Measurements from ENCODE around the gene SERTAD1.

DNA sequence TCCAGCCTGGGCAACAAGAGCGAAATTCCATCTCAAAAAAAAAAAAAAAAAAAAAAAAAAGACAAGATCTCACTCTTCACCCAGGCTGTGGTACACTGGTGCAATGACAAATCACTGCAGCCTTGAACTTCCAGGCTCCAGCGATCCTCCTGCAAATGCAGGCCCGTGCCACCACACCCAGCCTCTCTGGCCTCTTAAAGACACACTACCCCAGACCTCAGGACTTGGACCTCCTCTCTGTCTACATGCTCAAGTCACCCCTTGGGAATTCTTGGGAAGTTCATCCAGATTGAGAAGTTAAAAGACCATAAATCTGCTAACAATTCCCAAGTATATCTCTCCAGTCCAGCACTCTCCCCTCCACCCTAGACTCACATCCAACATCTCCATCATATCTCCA lies 25.2 kb downstream of the SERTAD1 start:
- TF ChIP-seq CREB1 (IDR thresholded peaks at IDR 0.05; ENCODE audit: low read depth) = no peak
- TF ChIP-seq RAD21 (IDR thresholded peaks at IDR 0.05; ENCODE audit: low read depth) = no peak
- TF ChIP-seq, protein P1, sequence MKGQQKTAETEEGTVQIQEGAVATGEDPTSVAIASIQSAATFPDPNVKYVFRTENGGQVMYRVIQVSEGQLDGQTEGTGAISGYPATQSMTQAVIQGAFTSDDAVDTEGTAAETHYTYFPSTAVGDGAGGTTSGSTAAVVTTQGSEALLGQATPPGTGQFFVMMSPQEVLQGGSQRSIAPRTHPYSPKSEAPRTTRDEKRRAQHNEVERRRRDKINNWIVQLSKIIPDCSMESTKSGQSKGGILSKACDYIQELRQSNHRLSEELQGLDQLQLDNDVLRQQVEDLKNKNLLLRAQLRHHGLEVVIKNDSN (IDR thresholded peaks at IDR 0.05) = no peak
- TF ChIP-seq NFIC (IDR thresholded peaks at IDR 0.05) = no peak
- no peak for TF ChIP-seq YY1 (IDR thresholded peaks at IDR 0.05; ENCODE audit: low read depth)
- TF ChIP-seq FOXM1 (IDR thresholded peaks at IDR 0.05; ENCODE audit: borderline replicate concordance, low read depth) = no peak
- TF ChIP-seq, protein P2, sequence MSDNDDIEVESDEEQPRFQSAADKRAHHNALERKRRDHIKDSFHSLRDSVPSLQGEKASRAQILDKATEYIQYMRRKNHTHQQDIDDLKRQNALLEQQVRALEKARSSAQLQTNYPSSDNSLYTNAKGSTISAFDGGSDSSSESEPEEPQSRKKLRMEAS (IDR thresholded peaks at IDR 0.05) = no peak
- no peak for TF ChIP-seq EP300 (IDR thresholded peaks at IDR 0.05; ENCODE audit: borderline replicate concordance)
- TF ChIP-seq, protein P3, sequence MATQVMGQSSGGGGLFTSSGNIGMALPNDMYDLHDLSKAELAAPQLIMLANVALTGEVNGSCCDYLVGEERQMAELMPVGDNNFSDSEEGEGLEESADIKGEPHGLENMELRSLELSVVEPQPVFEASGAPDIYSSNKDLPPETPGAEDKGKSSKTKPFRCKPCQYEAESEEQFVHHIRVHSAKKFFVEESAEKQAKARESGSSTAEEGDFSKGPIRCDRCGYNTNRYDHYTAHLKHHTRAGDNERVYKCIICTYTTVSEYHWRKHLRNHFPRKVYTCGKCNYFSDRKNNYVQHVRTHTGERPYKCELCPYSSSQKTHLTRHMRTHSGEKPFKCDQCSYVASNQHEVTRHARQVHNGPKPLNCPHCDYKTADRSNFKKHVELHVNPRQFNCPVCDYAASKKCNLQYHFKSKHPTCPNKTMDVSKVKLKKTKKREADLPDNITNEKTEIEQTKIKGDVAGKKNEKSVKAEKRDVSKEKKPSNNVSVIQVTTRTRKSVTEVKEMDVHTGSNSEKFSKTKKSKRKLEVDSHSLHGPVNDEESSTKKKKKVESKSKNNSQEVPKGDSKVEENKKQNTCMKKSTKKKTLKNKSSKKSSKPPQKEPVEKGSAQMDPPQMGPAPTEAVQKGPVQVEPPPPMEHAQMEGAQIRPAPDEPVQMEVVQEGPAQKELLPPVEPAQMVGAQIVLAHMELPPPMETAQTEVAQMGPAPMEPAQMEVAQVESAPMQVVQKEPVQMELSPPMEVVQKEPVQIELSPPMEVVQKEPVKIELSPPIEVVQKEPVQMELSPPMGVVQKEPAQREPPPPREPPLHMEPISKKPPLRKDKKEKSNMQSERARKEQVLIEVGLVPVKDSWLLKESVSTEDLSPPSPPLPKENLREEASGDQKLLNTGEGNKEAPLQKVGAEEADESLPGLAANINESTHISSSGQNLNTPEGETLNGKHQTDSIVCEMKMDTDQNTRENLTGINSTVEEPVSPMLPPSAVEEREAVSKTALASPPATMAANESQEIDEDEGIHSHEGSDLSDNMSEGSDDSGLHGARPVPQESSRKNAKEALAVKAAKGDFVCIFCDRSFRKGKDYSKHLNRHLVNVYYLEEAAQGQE (IDR thresholded peaks at IDR 0.05; ENCODE audit: low read depth) = no peak
- no peak for TF ChIP-seq TAF1 (IDR thresholded peaks at IDR 0.05; ENCODE audit: low read depth)

Data from Ishikawa (cell line).